ENCODE measurements around the gene GLI2. TPM values are rescaled to one million over a fixed set of nuclear protein-coding genes. Genes with fewer than 3 reads are reported as not detected.
A peak's percentile ranks its signal among the peaks of the same experiment; 100 is the strongest.

GLI2 gene
- total RNA-seq, 4 donors from 2014 or later: 7.5 to 14.9 (median 8.7) TPM

DNA sequence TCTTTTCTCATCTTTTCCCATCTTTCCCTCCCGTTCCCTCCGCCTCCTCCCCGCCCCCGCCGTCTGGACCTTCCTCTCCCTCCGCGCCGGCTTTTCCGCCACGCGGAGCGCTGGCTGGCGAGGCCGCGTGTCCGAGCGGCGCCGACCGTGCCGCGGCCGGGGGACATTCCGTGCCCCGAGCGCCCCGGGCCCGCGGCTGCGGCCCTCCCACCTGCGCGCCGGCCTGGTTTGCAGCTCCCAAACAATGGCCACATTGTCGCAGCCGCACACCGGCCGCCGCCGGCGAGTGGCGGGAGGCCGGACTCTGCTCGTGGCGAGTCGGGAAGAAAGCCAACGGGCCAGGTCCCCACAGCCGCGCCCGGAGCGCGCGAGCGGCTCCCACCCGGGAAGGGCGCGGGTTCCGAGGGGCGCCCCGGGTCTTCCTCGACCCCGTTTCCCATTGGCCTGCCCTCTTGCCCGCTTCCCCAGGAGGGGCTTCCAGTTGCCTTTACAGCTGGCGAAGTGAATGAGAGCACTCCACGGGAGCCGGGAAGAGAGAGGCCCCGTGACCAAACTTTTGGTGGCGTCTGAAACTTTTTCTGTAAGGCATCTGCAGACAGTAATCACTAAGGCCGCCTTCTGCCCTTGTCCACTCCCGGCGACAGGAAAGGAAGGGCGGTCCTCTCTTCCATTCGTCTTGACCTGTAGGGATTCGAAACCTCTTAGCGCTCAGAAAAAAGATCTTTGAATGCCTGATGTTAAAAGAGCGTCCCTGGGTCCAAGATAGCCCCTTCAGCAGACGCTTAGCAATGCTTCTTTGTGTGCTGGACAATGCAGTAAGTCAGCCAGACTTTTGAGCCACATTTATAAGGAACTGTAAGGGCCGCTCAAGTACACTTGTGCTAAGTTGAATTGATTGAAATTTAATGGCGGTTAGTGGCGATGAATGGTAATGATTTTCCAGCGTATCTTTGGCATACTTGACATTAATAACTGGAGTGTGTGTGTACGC lies 6.2 kb downstream of the GLI2 start:
- Histone ChIP-seq H3K9me3 (no peaks in the 10 kb centered on the region), H3K4me1 (peaks cover 0 to 46% (median 9%) of the 10 kb centered on the region in 4 donors), H3K36me3 (no peaks in the 10 kb centered on the region), H3K27ac (peak overlapping the region in 1 of 4 donors; percentile 3), H3K27me3 (peaks cover 0 to 81% of the 10 kb centered on the region in 2 donors), H3K4me3 (peak overlapping the region in 3 of 4 donors; percentile 17 to 53 (median 33))
- no peak for DNase-seq (ENCODE audit: low spot score in 2 of 2)
- 12 to 13% methylated on average over 45 to 53 of the region's 81 CpGs for WGBS, 2 donors
- TF ChIP-seq, protein P1, sequence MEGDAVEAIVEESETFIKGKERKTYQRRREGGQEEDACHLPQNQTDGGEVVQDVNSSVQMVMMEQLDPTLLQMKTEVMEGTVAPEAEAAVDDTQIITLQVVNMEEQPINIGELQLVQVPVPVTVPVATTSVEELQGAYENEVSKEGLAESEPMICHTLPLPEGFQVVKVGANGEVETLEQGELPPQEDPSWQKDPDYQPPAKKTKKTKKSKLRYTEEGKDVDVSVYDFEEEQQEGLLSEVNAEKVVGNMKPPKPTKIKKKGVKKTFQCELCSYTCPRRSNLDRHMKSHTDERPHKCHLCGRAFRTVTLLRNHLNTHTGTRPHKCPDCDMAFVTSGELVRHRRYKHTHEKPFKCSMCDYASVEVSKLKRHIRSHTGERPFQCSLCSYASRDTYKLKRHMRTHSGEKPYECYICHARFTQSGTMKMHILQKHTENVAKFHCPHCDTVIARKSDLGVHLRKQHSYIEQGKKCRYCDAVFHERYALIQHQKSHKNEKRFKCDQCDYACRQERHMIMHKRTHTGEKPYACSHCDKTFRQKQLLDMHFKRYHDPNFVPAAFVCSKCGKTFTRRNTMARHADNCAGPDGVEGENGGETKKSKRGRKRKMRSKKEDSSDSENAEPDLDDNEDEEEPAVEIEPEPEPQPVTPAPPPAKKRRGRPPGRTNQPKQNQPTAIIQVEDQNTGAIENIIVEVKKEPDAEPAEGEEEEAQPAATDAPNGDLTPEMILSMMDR (IDR thresholded peaks at IDR 0.05): no peak
- TF ChIP-seq POLR2A (IDR thresholded peaks at IDR 0.05): no peak
- TF ChIP-seq EP300 (IDR thresholded peaks at IDR 0.05): no peak

DNA sequence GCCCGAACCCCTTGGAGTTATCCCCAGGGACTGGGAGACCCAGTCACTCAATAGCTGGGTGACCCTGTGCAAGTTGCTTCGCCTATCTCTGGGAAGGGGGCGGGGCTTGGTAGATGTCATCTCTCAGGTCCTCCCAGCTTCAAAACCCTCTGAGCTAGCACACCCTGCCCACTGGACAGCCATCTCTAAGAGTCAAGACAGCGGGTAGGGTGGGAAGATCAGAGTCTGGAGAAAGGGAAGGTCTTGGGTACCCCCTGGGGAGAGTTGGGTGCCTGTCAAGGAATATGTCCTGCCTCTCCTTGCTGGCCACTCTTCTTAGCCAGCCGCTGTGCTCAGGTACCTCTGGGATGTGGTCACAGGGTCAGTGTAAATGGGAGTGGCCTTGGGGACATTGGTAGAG lies 8.0 kb downstream of the GLI2 start:
- TF ChIP-seq, protein P1 (IDR thresholded peaks at IDR 0.05): no peak
- TF ChIP-seq EP300 (IDR thresholded peaks at IDR 0.05) (no peak), POLR2A (IDR thresholded peaks at IDR 0.05) (no peak)
- DNase-seq (ENCODE audit: low spot score in 2 of 2): no peak
- WGBS, 2 donors: 94 to 100% methylated on average over 5 of the region's 5 CpGs

DNA sequence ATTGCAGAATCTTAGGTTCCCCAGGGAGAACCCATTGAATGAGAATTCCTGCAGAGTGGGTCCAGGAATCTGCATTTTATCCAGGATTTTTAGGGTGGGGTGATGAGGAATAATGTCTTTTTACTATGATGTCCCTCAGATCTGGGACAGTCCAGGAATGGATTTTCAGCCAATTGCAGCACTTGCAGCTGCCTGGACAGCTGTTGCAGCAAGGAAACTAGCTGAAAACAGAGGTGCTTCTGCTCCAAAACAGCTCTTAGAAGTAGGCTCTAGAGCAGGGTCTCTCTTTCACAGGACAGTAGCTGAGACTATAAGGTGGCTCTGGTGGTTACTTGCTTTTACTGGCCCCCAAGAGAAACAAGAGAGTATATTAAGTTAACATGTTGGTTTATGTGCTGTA lies 9.1 kb downstream of the GLI2 start:
- H3K4me3 ChIP-seq: no peak overlapping the region
- no peaks in the 10 kb centered on the region for H3K36me3 ChIP-seq
- peaks cover 0 to 23% (median 0%) of the 10 kb centered on the region in 4 donors for H3K4me1 ChIP-seq
- no peak for TF ChIP-seq POLR2A (IDR thresholded peaks at IDR 0.05)
- no peaks in the 10 kb centered on the region for H3K9me3 ChIP-seq
- peaks cover 0 to 51% of the 10 kb centered on the region in 2 donors for H3K27me3 ChIP-seq
- H3K27ac ChIP-seq: no peak overlapping the region
- no peak for DNase-seq (ENCODE audit: low spot score in 2 of 2)

More for the DNA sequence above, 8.0 kb downstream of the GLI2 start:
- Histone ChIP-seq H3K36me3 (no peaks in the 10 kb centered on the region), H3K27me3 (peaks cover 0 to 63% of the 10 kb centered on the region in 2 donors), H3K4me1 (peaks cover 0 to 28% (median 0%) of the 10 kb centered on the region in 4 donors), H3K27ac (no peak overlapping the region), H3K4me3 (no peak overlapping the region), H3K9me3 (no peaks in the 10 kb centered on the region)

DNA sequence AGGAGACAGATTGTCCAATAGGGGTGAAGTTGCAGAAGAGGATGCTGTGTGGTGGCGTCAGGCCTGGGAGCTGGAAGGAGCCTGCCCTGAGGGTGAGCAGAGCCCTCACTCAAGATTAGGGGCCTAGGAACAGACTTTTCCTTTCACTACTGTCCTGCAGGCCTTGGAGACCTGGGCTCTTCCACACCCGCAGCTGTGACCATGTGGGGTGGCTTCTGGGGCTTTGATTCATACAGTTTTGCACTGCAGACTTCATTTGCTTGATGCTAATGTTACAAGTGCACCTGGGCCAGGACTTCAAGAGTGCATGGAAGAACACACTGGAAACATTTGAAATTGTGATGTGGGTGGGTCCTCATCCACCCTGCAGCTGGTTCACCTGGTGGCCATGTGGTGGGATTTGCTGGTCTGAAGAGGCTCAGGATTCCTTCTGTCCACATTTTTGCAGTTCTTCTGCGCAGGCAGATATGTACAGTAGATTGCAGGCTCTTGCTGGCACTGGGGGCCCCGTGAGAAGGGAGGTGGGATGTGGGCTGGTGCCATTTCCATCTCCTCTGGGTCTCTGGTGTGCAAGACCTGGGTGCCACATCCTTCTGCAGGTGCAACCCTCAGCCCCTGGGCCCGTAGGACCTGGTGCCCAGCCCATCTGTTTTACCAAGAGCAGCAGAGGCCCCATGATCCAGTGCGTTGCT lies 9.9 kb downstream of the GLI2 start:
- no peak for DNase-seq (ENCODE audit: low spot score in 2 of 2)
- Histone ChIP-seq H3K27me3 (peaks cover 0 to 44% of the 10 kb centered on the region in 2 donors), H3K4me1 (peaks cover 0 to 28% (median 0%) of the 10 kb centered on the region in 4 donors), H3K27ac (no peak overlapping the region), H3K9me3 (no peaks in the 10 kb centered on the region), H3K36me3 (no peaks in the 10 kb centered on the region), H3K4me3 (no peak overlapping the region)
- WGBS, 2 donors: 91 to 96% methylated on average over 5 to 6 of the region's 6 CpGs
- no peak for TF ChIP-seq POLR2A (IDR thresholded peaks at IDR 0.05)
- no peak for TF ChIP-seq EP300 (IDR thresholded peaks at IDR 0.05)
- TF ChIP-seq, protein P1 (IDR thresholded peaks at IDR 0.05): no peak

DNA sequence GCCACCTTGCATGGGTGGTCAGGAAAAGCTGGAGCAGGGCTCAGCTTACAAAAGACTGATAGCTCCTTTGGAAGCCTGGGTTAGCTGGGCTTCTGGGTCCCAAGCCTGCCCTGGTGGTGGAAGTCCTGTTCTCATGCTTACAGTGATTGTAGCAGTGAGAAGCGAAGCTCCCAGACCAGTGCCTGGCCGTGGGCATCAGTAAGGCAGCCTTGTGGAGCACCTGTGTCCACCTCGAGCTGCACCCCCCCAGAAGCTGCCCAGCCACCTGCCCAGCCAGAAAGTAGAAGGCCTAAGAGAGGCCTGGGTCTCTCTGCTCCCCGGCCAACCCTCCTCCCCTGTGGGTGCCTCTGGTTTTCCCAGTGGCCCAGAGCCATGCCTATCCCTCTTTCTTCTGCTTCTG lies 10.5 kb downstream of the GLI2 start:
- TF ChIP-seq POLR2A (IDR thresholded peaks at IDR 0.05): no peak
- no peak for TF ChIP-seq EP300 (IDR thresholded peaks at IDR 0.05)
- TF ChIP-seq, protein P1 (IDR thresholded peaks at IDR 0.05): no peak
- WGBS, 2 donors: 87 to 88% methylated on average over 4 of the region's 4 CpGs
- no peak overlapping the region for H3K4me3 ChIP-seq
- DNase-seq (ENCODE audit: low spot score in 2 of 2): no peak
- H3K36me3 ChIP-seq: no peaks in the 10 kb centered on the region
- H3K9me3 ChIP-seq: no peaks in the 10 kb centered on the region
- H3K4me1 ChIP-seq: peaks cover 0 to 22% (median 0%) of the 10 kb centered on the region in 4 donors
- peaks cover 0 to 38% of the 10 kb centered on the region in 2 donors for H3K27me3 ChIP-seq
- no peak overlapping the region for H3K27ac ChIP-seq
